GM21723 (cell line): Measurements from ENCODE around the gene ARRB1.

ENCODE experiments used
- ATAC-seq: cut with Tn5 transposase; IDR thresholded peaks from one replicate; pipeline ENCODE4 v1.9.1; 2021; ENCODE audit warnings: mild to moderate bottlenecking, moderate library complexity; ENCODE audit not compliant: unreplicated experiment

ARRB1 gene

DNA sequence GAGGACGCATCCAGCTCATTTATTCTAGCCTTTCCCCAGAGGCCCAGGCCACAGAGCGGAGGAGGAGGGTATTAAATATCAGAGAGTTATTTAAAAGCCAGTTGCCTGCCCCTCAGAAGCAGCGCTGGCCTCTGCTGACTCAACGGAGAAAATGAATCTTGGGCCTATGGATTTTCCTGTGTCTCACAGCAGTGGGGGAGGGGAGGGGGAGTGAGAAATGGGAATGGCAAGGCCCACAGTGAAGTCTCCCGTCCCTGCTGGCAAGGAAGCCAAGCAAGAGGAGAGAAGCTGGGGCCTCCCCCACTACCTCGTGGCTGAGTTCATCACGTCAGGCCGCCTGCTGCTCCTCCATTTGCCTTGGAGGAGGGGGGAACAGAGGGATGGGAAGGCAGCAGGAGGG lies 115.4 kb downstream of the ARRB1 start:
- no peak for ATAC-seq

DNA sequence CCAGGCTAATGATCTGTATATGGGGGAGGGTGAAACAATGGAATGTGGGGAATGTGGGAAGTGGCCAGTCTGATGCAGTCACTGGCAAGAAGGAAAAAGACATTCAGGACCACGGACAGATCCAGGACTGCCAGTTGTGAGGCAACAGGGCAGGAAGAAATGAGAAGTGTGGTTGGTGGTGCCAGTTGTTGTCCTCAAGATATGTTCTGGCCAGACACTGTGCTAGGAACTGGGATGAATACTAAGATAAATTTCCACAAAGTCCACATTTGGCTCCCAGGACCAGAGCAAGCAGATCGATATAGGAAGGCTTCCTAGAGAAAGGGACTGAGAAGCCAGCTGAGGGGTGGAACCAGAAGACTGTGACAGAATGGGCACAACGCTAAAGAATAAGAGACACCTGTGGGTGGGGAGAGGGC lies 117.7 kb downstream of the ARRB1 start:
- no peak for ATAC-seq

DNA sequence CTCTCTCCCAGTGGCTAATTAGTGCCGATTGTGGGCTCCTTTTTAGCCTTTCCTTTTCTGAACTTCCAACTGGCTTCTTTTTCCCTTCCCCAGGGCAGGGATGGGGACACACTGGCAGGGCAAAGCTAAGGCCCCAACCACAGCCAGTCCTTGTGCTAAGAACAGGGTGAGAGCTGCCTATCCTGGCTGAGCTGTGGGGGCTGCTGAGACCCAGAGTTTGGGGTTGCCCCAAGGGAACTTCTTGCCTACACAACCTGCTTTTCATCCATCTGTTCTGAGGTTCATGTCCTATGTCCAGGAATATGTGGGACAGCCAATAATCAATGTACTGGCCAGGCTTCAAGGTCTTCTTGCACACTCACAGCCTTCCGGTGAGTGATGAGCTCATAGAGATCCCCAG lies 120.8 kb downstream of the ARRB1 start:
- no peak for ATAC-seq

GRCh38 chr11:75229466-75229865 lies 122.0 kb downstream of the ARRB1 start:
- no peak for ATAC-seq

GRCh38 chr11:75225794-75226193 lies 125.7 kb downstream of the ARRB1 start:
- no peak for ATAC-seq

- no peak for ATAC-seq
Measured at GRCh38 chr11:75223954-75224643, 127.4 kb downstream of the ARRB1 start.

- no peak for ATAC-seq
Measured at GRCh38 chr11:75219869-75220268, 131.6 kb downstream of the ARRB1 start.

DNA sequence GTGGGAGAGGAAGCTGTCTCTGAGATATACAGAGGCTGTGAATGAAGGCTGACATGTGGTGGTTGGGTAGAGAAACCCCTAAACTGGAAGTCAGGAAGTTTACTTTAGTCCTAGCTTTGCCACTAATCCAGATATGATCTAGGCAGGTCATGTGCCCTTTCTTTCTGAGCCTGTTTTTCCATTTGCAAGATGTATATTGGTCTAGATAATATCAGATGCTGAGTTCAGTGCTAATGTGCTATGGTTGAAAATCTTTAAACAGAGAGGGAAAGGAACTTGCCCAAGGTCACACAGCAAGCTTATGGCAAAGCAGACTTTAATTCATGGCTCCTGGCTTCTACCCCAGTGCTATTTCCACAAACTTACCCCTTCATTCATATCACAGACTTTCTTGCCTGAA lies 136.6 kb downstream of the ARRB1 start:
- no peak for ATAC-seq

DNA sequence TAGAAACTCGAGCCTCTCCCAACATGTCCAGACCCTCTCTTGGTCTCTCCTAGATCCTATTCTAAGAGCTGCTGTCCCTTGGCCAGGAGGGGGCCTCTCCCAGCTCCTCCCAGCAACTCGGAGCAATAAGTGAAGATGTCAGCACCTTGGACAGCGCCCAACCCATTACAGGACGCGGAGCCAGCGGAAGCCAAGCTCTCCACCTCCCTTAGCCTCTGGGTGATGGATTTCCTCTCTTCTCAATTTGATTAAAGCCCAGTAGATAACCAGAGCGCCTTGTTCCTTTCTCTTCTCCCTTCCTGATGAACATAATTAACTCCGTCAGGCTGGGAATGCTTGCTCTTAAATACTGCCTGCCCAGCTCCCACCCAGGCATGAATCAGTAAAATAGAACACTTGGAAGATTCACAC lies 137.0 kb downstream of the ARRB1 start:
- no peak for ATAC-seq
